Left ventricle myocardium superior (tissue), 1 donor: ENCODE data around the gene RDH8. TPM values are rescaled to one million over a fixed set of nuclear protein-coding genes. Genes with fewer than 3 reads are reported as not detected.

Source experiments
- microRNA-seq: library from miRNA; unstranded; fragments of <30 nt; microRNA quantifications from one replicate; pipeline ENCODE4 v1.2.0, GENCODE V29; 2020; ENCODE audit warnings: borderline number of aligned reads
- total RNA-seq: library from RNA; stranded (reverse); fragmentation: NEBNext Ultra II Directional; extraction: Animal tissue kit (Norgen Biotek cat#: 25700); gene quantifications from one replicate; pipeline ENCODE4 v1.2.1, GENCODE V29; 2021
- donor health status: DM: no; HTN: yes; CAD: no; lungs with severe emphysema.

The RDH8 gene
- total RNA-seq, 1 donor from 2014 or later, result not detected

Small RNAs within 50 kb of the gene (microRNA-seq; reads per million reads assigned to microRNA genes)
- gene MIR5589, result not detected

Other genes starting within 250 kb of the RDH8 start
- 10.8 TPM for gene ZNF846, start 244.7 kb upstream of the RDH8 start, total RNA-seq
- 11.2 TPM for gene FBXL12, start 194.4 kb upstream of the RDH8 start, total RNA-seq
- 580 TPM for gene UBL5, start 185.6 kb upstream of the RDH8 start, total RNA-seq
- 92.8 TPM for gene PIN1, start 178.2 kb upstream of the RDH8 start, total RNA-seq
- gene OLFM2, start 77.0 kb upstream of the RDH8 start, total RNA-seq, result 1.8 TPM
- gene COL5A3, start 3.0 kb upstream of the RDH8 start, total RNA-seq, result 9.6 TPM
- 8.2 TPM for gene SHFL, start 72.8 kb downstream of the RDH8 start, total RNA-seq
- not detected for gene ANGPTL6, start 89.2 kb downstream of the RDH8 start, total RNA-seq
- gene PPAN, start 92.9 kb downstream of the RDH8 start, total RNA-seq, result 21.4 TPM
- gene P2RY11, start 98.2 kb downstream of the RDH8 start, total RNA-seq, result 4.2 TPM
- 179 TPM for gene EIF3G, start 106.4 kb downstream of the RDH8 start, total RNA-seq
- gene DNMT1, start 181.5 kb downstream of the RDH8 start, total RNA-seq, result 25.1 TPM
- 5.3 TPM for gene S1PR2, start 217.8 kb downstream of the RDH8 start, total RNA-seq
- gene MRPL4, start 238.7 kb downstream of the RDH8 start, total RNA-seq, result 71.2 TPM